NOMO-1 (cell line): ENCODE measurements around the gene KCNJ18.
"Not testable (repeated sequence)": the region's sequence is repeated elsewhere in the genome, so short reads cannot be mapped to it uniquely, and the experiment has no call there.

Source experiments
- DNase-seq, 2 experiments: peaks; one replicate each; lab custom pipeline; 2025; ENCODE audit not compliant: unreplicated experiment in 2 of 2; lab: John Stamatoyannopoulos, UW

Gene KCNJ18

GRCh38 chr17:21691883-21692703 is at the start of gene KCNJ18:
Gene KCNJ18 (plus strand): TSS chr17:21692523. CDS start chr17:21702787, 10,264 bp downstream.
- not testable (repeated sequence) for DNase-seq

GRCh38 chr17:21648125-21648524 is 44.2 kb upstream of the KCNJ18 start:
- not testable (repeated sequence) for DNase-seq

DNA sequence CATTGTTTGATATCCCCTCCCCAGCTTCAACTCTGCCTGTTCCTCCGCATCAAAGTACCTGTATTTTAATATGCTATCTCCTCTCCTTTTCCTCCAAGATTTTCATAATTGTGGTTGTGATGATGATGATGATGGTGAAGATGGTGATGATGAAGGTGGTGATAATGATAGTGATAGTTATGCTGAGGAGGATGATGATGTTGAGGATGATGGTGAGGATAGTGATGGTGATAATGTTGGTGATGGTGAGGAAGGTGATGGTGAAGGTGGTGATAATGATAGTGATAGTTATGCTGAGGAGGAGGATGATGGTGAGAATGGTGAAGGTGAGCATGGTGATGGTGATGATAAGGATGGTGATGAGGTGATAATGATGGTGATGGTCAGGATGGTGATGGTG is 42.3 kb upstream of the KCNJ18 start:
- not testable (repeated sequence) for DNase-seq

DNA sequence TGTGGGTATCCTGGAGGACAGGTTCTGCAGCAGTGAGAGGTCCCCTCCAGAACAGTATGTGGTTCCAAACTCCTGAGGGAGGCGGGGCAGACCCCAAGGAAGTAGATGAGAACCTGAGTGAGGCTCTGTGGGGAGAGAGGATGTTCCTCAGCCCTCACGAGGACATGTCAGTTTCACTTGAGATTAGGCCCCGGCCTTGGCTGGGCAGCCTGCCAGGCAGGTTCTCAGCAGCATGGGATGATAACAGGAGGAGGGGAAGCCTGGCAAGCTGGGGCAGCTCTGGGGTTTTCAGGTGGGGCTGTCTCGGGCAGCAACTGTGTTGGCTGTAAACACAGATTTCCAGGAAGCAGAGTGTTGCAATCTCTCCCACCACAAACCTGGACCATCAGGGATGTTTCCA is 40.3 kb upstream of the KCNJ18 start:
- DNase-seq: not testable (repeated sequence)

DNA sequence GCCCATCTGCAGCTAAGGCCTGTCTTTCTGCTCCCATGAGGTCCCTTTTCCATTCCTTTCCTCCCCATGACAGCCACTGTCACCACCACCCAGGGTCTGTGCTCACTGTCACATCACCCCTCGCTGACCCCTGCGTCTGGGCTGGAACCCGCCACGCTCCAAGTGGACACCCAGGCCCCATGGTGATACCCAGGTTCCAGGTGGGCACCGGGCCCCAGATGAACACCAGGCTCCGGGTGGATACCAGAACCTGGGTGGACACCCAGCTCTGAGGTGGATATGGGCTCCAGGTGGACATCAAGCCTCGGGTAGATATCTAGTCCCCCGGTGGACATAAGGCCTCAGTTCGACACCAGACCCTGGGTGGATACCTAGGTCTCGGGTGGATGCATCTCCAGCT is 39.1 kb upstream of the KCNJ18 start:
- not testable (repeated sequence) for DNase-seq

DNA sequence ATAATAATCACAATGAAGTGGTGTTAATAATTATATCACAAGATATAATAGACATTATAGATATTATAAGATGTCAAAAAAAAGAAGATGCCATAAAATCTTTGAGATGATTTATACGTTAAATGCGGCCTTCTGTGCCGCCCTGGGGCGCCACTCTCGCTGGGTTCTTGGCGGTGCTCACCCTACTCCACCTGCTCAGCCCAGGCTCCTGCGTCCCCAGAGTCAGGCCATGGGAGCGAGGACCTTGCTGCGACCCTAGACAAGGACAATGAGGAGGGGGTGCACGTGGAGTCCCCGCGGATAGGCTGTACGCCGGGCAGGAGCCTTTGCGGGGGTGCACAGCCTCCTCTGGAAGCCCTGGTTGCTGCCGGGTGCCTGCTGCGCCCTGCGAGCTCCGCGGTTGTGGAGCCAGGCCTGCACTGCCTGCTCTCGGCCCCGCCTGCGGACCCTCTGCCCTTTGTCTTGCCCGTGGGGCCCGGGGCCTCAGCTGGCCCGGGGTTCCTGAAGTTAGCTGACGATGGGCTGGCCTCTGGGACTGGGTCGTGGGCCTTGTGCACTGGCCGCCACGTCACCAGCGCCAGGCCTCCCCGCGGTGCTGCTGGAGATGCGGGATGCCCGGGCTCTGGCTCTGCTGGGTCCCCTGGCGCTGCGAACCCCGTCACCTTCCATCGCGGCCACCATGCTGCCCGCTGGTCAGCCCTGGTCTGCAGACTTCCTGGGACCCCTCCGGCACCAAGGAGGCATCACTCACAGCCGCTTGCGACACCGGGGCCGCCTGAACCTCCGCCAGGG is 35.6 kb upstream of the KCNJ18 start:
- DNase-seq: not testable (repeated sequence)

GRCh38 chr17:21659635-21660034 is 32.7 kb upstream of the KCNJ18 start:
- DNase-seq: not testable (repeated sequence)

DNA sequence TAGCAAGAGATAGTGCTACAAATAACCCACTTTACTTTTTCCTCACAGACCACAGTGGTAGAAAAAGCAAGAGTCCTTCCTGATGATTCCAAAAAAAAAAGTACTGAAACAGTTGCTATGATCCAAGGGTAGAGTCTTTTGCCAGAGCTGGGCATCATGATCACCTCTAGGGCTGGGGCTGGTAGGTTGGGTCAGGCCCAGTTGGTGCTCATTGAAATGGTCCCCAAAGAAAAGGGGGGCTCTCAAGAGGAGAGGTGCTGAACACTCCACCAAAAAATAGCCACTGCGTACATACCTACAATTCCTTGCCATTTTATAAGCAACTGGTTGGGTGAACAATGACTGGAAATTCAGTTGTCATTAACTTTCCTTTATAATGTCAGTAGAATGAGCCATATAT is 30.9 kb upstream of the KCNJ18 start:
- DNase-seq: not testable (repeated sequence)

DNA sequence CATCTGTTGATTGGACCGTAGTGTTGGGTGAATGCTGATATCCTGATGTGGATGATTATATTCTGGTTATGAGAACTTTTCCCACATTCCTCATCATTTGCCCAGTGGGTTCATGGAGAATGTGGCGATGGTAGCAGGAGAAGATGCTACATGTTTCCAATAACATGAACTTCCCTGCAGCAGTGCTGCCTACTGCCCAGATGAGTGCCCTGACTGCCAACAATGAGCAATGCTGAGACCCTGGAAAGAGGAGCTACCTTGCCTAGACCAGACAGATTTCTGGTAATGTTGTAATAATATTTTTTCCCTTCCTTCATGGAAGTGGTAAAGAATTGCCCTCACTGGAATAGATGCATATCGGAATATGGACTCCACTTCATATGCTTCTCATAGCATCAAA is 29.2 kb upstream of the KCNJ18 start:
- not testable (repeated sequence) for DNase-seq

- not testable (repeated sequence) for DNase-seq
Measured at GRCh38 chr17:21663614-21664474, 28.5 kb upstream of the KCNJ18 start.

DNA sequence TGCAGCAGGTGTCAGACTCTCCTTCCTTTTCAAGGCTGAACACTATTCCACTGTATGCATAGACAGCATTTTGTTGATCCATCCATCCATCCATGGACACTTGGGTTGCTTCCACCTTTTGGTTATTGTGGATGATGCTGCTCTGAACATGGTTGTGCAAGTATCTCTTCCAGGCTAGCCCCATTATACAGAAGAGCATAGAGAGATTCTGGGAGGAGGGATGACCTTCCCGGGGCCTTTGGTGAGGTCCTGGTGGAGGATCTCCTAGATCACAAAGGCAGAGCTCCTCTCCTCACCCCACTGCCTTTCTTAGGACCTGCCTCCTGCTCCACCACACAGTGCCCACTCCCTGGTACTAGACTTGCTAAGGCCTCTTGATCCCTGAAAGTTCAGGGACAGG is 27.2 kb upstream of the KCNJ18 start:
- DNase-seq: not testable (repeated sequence)

GRCh38 chr17:21665935-21666493 is 26.3 kb upstream of the KCNJ18 start:
- not testable (repeated sequence) for DNase-seq

- not testable (repeated sequence) for DNase-seq
Measured at GRCh38 chr17:21666711-21667412, 25.5 kb upstream of the KCNJ18 start.

GRCh38 chr17:21667413-21668117 is 24.8 kb upstream of the KCNJ18 start:
- not testable (repeated sequence) for DNase-seq

DNA sequence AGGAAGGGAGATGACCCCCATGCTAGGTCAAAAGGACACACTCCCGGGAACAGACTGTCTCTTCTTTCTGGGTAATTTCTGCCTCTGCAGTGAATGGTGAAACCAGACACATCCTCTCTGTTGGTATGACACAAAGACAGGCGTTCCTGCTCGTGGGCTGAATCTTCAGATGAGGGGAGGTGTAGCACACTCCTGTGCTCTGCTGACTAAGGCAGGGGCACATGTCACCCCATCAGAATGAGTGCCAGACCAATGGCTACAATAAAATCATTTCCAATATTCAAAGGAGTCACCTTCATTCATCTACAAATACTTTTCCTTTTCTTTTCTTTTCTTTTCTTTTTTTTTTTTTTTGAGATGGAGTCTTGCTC is 24.2 kb upstream of the KCNJ18 start:
- DNase-seq: not testable (repeated sequence)

DNA sequence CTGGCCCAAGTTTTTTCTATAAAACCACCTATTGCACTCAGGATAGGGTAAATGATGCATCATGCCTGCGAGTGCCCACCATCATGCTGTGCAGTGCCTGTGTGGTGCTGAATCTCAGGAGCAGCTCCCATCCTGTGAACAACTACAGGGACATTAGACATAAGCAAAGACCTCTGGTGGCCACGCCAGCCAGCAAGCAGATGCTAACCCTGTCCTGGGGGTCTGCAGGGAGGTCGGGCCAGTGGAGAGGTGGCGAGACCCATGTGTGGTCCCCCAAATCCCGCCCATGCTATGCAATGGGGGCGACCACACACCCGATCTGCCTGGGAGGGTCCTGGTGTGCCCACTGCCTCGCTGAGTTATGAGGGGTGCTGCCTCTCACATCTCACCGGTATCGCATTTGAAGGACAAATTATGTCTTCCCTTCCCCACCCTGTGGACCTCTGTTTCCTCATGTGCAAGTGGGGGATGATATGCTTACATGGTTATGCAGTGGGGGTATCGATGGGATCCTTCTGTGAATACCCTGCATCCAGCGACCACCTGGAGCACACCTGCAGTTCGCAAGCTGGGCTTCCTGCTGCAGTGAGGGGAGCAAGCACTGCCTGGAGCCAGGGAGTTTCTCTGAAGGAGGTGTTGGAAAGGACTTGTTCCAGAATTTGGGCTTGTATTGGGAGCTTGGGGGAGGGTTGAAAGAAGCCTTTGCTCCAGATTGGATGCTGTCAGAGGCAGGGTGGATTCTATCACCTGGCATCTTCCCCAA is 23.4 kb upstream of the KCNJ18 start:
- DNase-seq: not testable (repeated sequence)

DNA sequence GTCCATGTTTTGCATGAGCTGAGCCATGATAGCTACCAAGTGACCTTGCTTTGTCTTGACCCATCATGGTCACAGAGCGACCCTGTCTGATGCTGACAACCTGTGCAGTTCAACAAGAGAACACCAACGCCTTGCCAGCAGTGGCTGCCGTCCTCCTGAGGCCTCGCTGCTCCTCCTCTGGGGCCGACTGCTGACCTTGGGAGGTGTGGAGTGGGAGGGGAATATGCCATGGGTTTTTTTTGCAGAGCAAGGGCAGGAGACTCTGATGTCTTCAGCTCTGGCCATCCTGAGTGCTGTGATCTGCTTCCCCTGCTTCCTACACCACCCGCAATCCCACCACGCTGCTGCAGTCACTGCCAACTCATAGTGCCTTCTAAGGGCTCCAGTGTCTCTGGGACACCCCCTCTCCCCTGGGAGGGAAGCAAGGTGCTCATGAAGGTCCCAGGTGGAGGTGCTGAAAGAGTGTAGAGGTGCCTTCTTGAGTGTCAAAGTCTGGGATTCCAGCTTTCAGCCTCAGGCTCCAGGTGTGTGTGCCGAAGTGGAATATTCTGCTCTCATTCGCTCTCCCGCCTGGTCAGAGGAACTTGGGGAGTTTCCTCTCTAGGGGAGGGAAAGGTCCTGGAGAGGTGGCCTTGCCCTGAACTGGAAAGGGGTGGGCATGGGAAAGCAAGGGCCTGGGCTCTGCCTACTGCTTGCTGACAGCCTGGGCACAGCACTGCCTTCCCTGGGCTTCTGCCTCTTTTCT is 22.5 kb upstream of the KCNJ18 start:
- DNase-seq: not testable (repeated sequence)
